ENCODE measurements around the gene MUTYH.

Gene MUTYH

GRCh38 chr1:45335855-45336324 lies 4.3 kb downstream of the MUTYH start:
- TF ChIP-seq CTCF (IDR thresholded peaks at IDR 0.05; ENCODE audit: insufficient read depth, low read length, missing control alignments), result no peak
- no peak for DNase-seq (ENCODE audit: low read depth, low spot score)
- POLR2A ChIA-PET, result no interaction called here
- no peak overlapping the region for H3K4me3 ChIP-seq (ENCODE audit: low read depth, low read length)
- CTCF ChIA-PET, result interaction anchor here (8.3 kb wide), 1 partner anchor 320 kb away, joined by 78 read pairs; the partner anchor contains the start of gene UROD

GRCh38 chr1:45334308-45335245 lies 5.7 kb downstream of the MUTYH start:
- TF ChIP-seq CTCF (IDR thresholded peaks at IDR 0.05; ENCODE audit: insufficient read depth, low read length, missing control alignments), result no peak
- no peak overlapping the region for H3K4me3 ChIP-seq (ENCODE audit: low read depth, low read length)
- DNase-seq (ENCODE audit: low read depth, low spot score), result no peak
- ChIA-PET POLR2A (no interaction called here), CTCF (interaction anchor here (8.3 kb wide), 1 partner anchor 319 kb away, joined by 78 read pairs; the partner anchor contains the start of gene UROD)

GRCh38 chr1:45332346-45332720 lies 7.9 kb downstream of the MUTYH start:
- H3K4me3 ChIP-seq (ENCODE audit: low read depth, low read length), result no peak overlapping the region
- no peak for TF ChIP-seq CTCF (IDR thresholded peaks at IDR 0.05; ENCODE audit: insufficient read depth, low read length, missing control alignments)
- DNase-seq (ENCODE audit: low read depth, low spot score), result no peak
- ChIA-PET CTCF (interaction anchor here (1.0 kb wide), 1 partner anchor 318 kb away, joined by 3 read pairs; no protein-coding TSS in a partner anchor), POLR2A (no interaction called here)

- H3K4me3 ChIP-seq (ENCODE audit: low read depth, low read length), result no peak overlapping the region
- no peak for DNase-seq (ENCODE audit: low read depth, low spot score)
- POLR2A ChIA-PET, result no interaction called here
- CTCF ChIA-PET, result interaction anchor here (1.0 kb wide), 1 partner anchor 317 kb away, joined by 3 read pairs; no protein-coding TSS in a partner anchor
- no peak for TF ChIP-seq CTCF (IDR thresholded peaks at IDR 0.05; ENCODE audit: insufficient read depth, low read length, missing control alignments)
These were observed 8.5 kb downstream of the MUTYH start for GRCh38 chr1:45331436-45332345.

- ChIA-PET POLR2A (interaction anchor here (1.7 kb wide), 1 partner anchor 10 kb away, joined by 9 read pairs; the partner anchor contains the start of genes MUTYH and TOE1), CTCF (no interaction called here)
- no peak overlapping the region for H3K4me3 ChIP-seq (ENCODE audit: low read depth, low read length)
- TF ChIP-seq CTCF (IDR thresholded peaks at IDR 0.05; ENCODE audit: insufficient read depth, low read length, missing control alignments), result no peak
- DNase-seq (ENCODE audit: low read depth, low spot score), result no peak
These were observed 10.8 kb downstream of the MUTYH start for GRCh38 chr1:45329445-45329844.
